Upper lobe of left lung (tissue), 6 donors: Measurements from ENCODE around the gene PDXK. TPM values are rescaled to one million over a fixed set of nuclear protein-coding genes. Genes with fewer than 3 reads are reported as not detected.

Source experiments
- ATAC-seq, 2 donors: fragments of 200-7000 bp; cut with Tn5 transposase; one replicate each; pipeline ENCODE4 v1.9.1; 2022; ENCODE audit warnings: mild to moderate bottlenecking in 2 of 2, moderate library complexity in 2 of 2; ENCODE audit not compliant: low FRiP score in 2 of 2
- DNase-seq, 2 donors: peaks; one replicate each; pipeline ENCODE4 v3.0.0-alpha.2; 2019 to 2020
- H3K27ac ChIP-seq, 4 donors: fragments of 200-600 bp; sonication (generic); one replicate each; pipeline ENCODE4 v1.5.1; 2016 to 2019
- H3K27me3 ChIP-seq, 4 donors: fragments of 200-600 bp; sonication (generic); one replicate each; pipeline ENCODE4 v1.5.1; 2017 to 2019
- H3K36me3 ChIP-seq, 4 donors: fragments of 200-600 bp; sonication (generic); one replicate each; pipeline ENCODE4 v1.5.1; 2016 to 2019
- H3K4me1 ChIP-seq, 4 donors: fragments of 200-600 bp; sonication (generic); one replicate each; pipeline ENCODE4 v1.5.1; 2018 to 2019
- H3K4me3 ChIP-seq, 4 donors: fragments of 200-600 bp; sonication (generic); one replicate each; pipeline ENCODE4 v1.5.1; 2017 to 2019; ENCODE audit warnings: mild to moderate bottlenecking in 2 of 4, moderate library complexity in 1 of 4
- H3K9me3 ChIP-seq, 4 donors: fragments of 200-600 bp; sonication (generic); one replicate each; pipeline ENCODE4 v1.5.1; 2018 to 2019
- EP300 ChIP-seq, 4 donors: sonication (generic); formaldehyde crosslinking; IDR thresholded peaks; one replicate each; pipeline ENCODE4 v1.5.1; 2017; ENCODE audit warnings: antibody characterized with exemption in 4 of 4, control low read depth in 2 of 4
- POLR2A ChIP-seq, 4 donors: fragments of 450-650 bp; IDR thresholded peaks; one replicate each; pipeline ENCODE4 v1.5.1; 2016 to 2017; ENCODE audit warnings: antibody characterized with exemption in 4 of 4, mild to moderate bottlenecking in 2 of 4
- POLR2AphosphoS5 ChIP-seq, 2 donors: sonication (generic); formaldehyde crosslinking; IDR thresholded peaks; one replicate each; pipeline ENCODE4 v1.5.1; 2017; ENCODE audit warnings: antibody characterized with exemption in 2 of 2
- WGBS, 2 donors: methylation state at CpG; one replicate each; pipeline ENCODE4 v1.1.5; 2017 to 2018; 5-methylcytosine and 5-hydroxymethylcytosine counted together
- total RNA-seq, 6 donors: library from RNA; depleted of rRNA in 4 of 6; stranded (reverse); fragments of >200 nt in 4 of 6; gene quantifications; one replicate each; pipeline versions ENCODE4 v1.1.0 to v1.2.1, GENCODE V29; 2016 to 2021
- TF ChIP-seq, protein P1 (sequence below), 6 experiments: fragments of 450-650 bp in 4 of 6; fragments of 200-600 bp in 2 of 6; sonication (generic) in 2 of 6; IDR thresholded peaks; one replicate each; pipeline ENCODE4 v1.5.1; 2016 to 2019; ENCODE audit warnings: antibody characterized with exemption in 6 of 6
- donor health status: DM: no; HTN: no; CAD: no; lungs with moderate emphysema.
- donor health status: DM: no; HTN: yes; CAD: no; lungs with severe emphysema.

The PDXK gene
- total RNA-seq, 6 donors from 2014 or later, result 105 to 301 (median 207) TPM

DNA sequence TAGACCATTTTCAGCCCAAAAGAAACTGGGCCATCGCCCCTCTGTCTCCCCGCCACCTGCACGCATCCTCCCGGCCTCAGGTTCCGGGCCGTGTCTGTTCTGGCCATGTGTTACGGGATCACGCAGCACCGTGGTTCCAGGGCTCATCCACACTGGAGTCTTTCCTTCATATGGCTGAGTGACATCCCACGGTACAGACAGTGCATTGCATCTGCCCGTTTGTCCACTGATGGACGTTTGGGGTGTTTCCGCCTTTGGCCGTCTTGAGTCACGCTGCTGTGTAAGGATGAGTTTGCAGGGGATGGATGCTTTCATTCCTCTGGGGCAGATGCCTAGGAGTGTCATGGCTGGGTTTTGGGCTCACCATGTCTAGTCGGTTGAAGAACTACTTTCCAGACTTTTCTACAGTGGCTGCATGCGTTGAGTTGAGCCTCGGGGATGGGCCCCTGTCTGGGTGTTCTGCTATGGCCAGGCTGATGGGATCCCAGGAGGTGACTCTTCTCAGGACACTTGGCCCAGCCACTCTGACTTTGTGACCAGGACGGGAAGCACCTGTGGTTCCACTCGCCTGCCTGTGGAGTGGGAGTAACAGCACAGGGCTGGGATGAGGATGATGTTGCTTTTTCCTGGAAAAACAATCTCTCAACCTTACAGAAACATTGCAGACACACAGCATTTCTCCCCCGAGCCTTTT, 87.2 kb downstream of the PDXK start:
- no peaks in the 10 kb centered on the region for H3K27me3 ChIP-seq
- TF ChIP-seq POLR2A (IDR thresholded peaks at IDR 0.05) (no peak), POLR2AphosphoS5 (IDR thresholded peaks at IDR 0.05) (no peak)
- H3K9me3 ChIP-seq, result no peaks in the 10 kb centered on the region
- H3K4me3 ChIP-seq, result no peak overlapping the region
- H3K27ac ChIP-seq, result peak overlapping the region in 1 of 4 donors; percentile 70
- DNase-seq (peak in 1 of 2 donors; percentile 42), ATAC-seq (no peak)
- 88 to 92% methylated on average over 15 to 21 of the region's 21 CpGs for WGBS, 2 donors
- peaks cover 6 to 35% (median 28%) of the 10 kb centered on the region in 4 donors for H3K36me3 ChIP-seq
- peaks cover 7 to 14% (median 8%) of the 10 kb centered on the region in 4 donors for H3K4me1 ChIP-seq

DNA sequence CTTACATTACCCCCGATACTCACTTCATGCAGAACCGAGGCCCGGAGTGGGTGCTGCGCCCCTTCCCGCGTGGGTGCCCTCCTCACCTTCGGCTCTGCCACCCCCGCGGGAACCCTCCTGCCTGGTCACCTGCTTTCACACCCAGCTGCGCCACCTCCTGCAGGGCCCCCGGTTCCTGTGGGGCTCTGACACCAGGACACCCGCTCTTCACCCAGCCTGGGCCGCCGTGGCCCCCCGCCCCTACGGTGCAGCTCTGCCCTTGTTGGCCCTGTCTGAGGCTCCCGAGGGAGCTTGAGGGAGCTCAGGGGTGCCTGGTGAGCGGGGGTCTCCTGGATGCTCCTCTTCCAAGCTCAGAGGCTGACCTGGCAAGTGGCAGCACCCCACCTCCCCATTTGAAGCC, 89.4 kb downstream of the PDXK start:
- Histone ChIP-seq H3K27ac (no peak overlapping the region), H3K4me3 (no peak overlapping the region), H3K27me3 (no peaks in the 10 kb centered on the region), H3K36me3 (peaks cover 0 to 13% (median 6%) of the 10 kb centered on the region in 4 donors), H3K9me3 (no peaks in the 10 kb centered on the region), H3K4me1 (peaks cover 24 to 36% (median 28%) of the 10 kb centered on the region in 4 donors)
- DNase-seq, result peak in 1 of 2 donors; percentile 80
- TF ChIP-seq EP300 (IDR thresholded peaks at IDR 0.05), result no peak
- TF ChIP-seq POLR2AphosphoS5 (IDR thresholded peaks at IDR 0.05), result no peak
- TF ChIP-seq, protein P1, sequence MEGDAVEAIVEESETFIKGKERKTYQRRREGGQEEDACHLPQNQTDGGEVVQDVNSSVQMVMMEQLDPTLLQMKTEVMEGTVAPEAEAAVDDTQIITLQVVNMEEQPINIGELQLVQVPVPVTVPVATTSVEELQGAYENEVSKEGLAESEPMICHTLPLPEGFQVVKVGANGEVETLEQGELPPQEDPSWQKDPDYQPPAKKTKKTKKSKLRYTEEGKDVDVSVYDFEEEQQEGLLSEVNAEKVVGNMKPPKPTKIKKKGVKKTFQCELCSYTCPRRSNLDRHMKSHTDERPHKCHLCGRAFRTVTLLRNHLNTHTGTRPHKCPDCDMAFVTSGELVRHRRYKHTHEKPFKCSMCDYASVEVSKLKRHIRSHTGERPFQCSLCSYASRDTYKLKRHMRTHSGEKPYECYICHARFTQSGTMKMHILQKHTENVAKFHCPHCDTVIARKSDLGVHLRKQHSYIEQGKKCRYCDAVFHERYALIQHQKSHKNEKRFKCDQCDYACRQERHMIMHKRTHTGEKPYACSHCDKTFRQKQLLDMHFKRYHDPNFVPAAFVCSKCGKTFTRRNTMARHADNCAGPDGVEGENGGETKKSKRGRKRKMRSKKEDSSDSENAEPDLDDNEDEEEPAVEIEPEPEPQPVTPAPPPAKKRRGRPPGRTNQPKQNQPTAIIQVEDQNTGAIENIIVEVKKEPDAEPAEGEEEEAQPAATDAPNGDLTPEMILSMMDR (IDR thresholded peaks at IDR 0.05), result no peak
- no peak for TF ChIP-seq POLR2A (IDR thresholded peaks at IDR 0.05)
- no peak for ATAC-seq
- 85 to 88% methylated on average over 18 of the region's 18 CpGs for WGBS, 2 donors

DNA sequence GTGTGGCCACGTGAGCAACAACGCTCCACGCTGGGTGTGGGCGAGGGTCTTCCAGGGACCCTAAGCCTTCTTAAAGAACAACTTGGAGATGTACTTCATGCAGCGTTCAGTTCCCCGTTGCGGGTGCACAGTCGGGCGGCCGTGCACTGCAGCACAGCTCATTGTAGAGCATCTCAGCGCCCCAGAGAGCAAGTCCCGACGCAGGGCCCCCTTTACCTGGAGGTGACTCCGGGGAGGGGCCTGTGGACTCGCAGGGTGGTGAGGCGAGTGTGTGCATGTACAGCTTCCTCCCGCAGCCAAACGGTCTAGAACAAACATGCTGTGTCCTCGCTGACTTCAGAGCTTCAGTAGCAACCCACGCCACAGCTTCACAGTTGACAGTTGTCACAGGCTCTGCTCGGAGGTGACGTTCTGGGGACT, 89.9 kb downstream of the PDXK start:
- Histone ChIP-seq H3K27me3 (no peaks in the 10 kb centered on the region), H3K27ac (no peak overlapping the region), H3K4me3 (no peak overlapping the region), H3K9me3 (no peaks in the 10 kb centered on the region), H3K36me3 (peaks cover 0 to 8% (median 1%) of the 10 kb centered on the region in 4 donors), H3K4me1 (peaks cover 24 to 36% (median 28%) of the 10 kb centered on the region in 4 donors)
- TF ChIP-seq EP300 (IDR thresholded peaks at IDR 0.05) (no peak), POLR2AphosphoS5 (IDR thresholded peaks at IDR 0.05) (no peak), POLR2A (IDR thresholded peaks at IDR 0.05) (no peak)
- TF ChIP-seq, protein P1 (IDR thresholded peaks at IDR 0.05), result no peak
- peak in 1 of 2 donors; percentile 73 for DNase-seq
- 78 to 88% methylated on average over 10 to 22 of the region's 22 CpGs for WGBS, 2 donors
- ATAC-seq, result no peak

DNA sequence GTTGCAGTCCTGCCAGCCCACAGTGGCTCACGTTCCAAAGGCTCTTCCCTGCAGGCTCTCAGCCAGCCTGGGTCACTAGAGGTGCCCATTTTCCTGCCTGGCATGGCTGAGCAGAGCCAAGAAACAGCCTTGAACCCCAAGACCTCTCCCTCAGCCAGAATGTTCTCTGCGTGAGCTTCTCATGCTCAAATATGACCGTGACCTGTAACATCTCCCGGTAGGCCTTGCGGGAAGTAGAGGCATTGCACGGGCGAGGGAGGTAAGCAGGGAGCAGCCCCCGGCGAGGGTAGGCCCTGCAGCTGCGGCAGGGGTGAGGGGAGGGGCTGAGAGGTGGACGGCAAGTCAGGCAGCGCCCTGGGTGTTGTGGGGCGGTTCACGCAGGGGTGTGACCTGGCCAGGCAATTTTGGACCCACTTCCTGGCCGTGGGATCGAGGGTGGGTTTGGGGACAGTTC, 90.4 kb downstream of the PDXK start:
- ATAC-seq (no peak), DNase-seq (peak in 1 of 2 donors; percentile 50)
- Histone ChIP-seq H3K36me3 (peaks cover 0 to 5% (median 0%) of the 10 kb centered on the region in 4 donors), H3K27ac (no peak overlapping the region), H3K9me3 (no peaks in the 10 kb centered on the region), H3K27me3 (no peaks in the 10 kb centered on the region), H3K4me1 (peaks cover 24 to 36% (median 28%) of the 10 kb centered on the region in 4 donors), H3K4me3 (no peak overlapping the region)
- WGBS, 2 donors, result 91 to 93% methylated on average over 14 to 16 of the region's 16 CpGs
- TF ChIP-seq EP300 (IDR thresholded peaks at IDR 0.05) (no peak), POLR2AphosphoS5 (IDR thresholded peaks at IDR 0.05) (no peak), POLR2A (IDR thresholded peaks at IDR 0.05) (no peak)
- TF ChIP-seq, protein P1 (IDR thresholded peaks at IDR 0.05), result no peak

DNA sequence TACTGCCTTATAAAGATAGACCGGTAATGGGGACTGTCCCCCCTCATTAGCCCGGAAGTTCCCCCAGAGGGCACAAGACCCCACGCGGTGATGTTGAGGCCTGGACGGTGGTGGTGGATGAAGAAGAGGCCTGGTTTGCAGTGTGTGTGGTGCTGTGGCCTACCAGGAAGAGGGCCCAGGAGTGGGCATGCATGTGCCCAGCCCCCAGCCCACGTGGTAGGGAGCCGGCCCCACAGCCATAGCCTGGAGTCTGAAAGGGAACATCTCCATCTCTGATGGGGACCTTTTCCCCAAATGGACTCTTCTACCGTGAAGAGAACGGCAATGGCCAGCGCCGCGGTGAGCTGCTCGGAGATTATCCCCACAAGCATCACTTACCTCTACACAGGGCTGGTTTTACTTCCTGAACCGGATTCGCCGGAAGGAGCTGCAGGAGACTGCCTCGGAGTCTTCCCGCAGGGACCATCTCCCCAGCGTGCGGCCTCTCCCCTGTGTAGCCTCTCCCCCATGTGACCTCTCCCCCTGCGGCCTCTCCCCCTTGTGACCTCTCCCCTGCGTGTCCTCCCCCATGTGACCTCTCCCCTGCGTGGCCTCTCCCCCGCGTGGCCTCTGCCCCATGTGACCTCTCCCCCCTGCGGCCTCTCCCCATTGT, 91.0 kb downstream of the PDXK start:
- H3K4me3 ChIP-seq, result no peak overlapping the region
- H3K36me3 ChIP-seq, result peaks cover 0 to 5% (median 0%) of the 10 kb centered on the region in 4 donors
- TF ChIP-seq EP300 (IDR thresholded peaks at IDR 0.05) (no peak), POLR2A (IDR thresholded peaks at IDR 0.05) (no peak), POLR2AphosphoS5 (IDR thresholded peaks at IDR 0.05) (no peak)
- TF ChIP-seq, protein P1 (IDR thresholded peaks at IDR 0.05), result no peak
- 74 to 85% methylated on average over 20 to 25 of the region's 26 CpGs for WGBS, 2 donors
- peak in 1 of 2 donors; percentile 66 for DNase-seq
- no peaks in the 10 kb centered on the region for H3K9me3 ChIP-seq
- H3K27ac ChIP-seq, result no peak overlapping the region
- ATAC-seq, result no peak
- H3K27me3 ChIP-seq, result no peaks in the 10 kb centered on the region
- peaks cover 24 to 36% (median 28%) of the 10 kb centered on the region in 4 donors for H3K4me1 ChIP-seq
